CD4-positive, CD25-positive, alpha-beta regulatory T cell (primary cell): ENCODE data around the gene ACSL3. TPM values are rescaled to one million over a fixed set of nuclear protein-coding genes. Genes with fewer than 3 reads are reported as not detected.

Source experiments
- ATAC-seq, 2 donors: fragments of 150-1000 bp; cut with Tn5 transposase; one replicate each; pipeline ENCODE4 v1.10.0; 2021; ENCODE audit warnings: low read depth in 2 of 2, moderate number of reproducible peaks in 2 of 2, moderate library complexity in 1 of 2
- DNase-seq, 3 donors: peaks; one replicate each; pipeline versions ENCODE4 v3.0.0 to v3.0.0-alpha.2; 2012 to 2022; ENCODE audit warnings: mixed read lengths in 1 of 3
- H3K27ac ChIP-seq: one replicate; pipeline ENCODE4 v1.7.0; 2013; ENCODE audit warnings: mild to moderate bottlenecking, low read length; ENCODE audit not compliant: insufficient read depth, poor library complexity, severe bottlenecking
- H3K27me3 ChIP-seq: one replicate; pipeline ENCODE4 v1.7.0; 2013; ENCODE audit warnings: low read length; ENCODE audit not compliant: control insufficient read depth, insufficient read depth
- H3K36me3 ChIP-seq: one replicate; pipeline ENCODE4 v1.7.0; 2013; ENCODE audit warnings: mild to moderate bottlenecking, low read length, moderate library complexity; ENCODE audit not compliant: control insufficient read depth, insufficient read depth
- H3K4me1 ChIP-seq: 2 replicates; pipeline ENCODE4 v1.7.0; 2013; ENCODE audit warnings: mild to moderate bottlenecking, low read length; ENCODE audit not compliant: insufficient read depth, control insufficient read depth, poor library complexity, severe bottlenecking
- H3K4me3 ChIP-seq: one replicate; pipeline ENCODE4 v1.7.0; 2013; ENCODE audit warnings: low read depth, mild to moderate bottlenecking, low read length, moderate library complexity
- H3K9me3 ChIP-seq, 2 experiments: 1 replicate in 1 of 2; 2 replicates in 1 of 2; pipeline ENCODE4 v1.7.0; 2013; ENCODE audit warnings: low read length in 2 of 2, mild to moderate bottlenecking in 1 of 2, moderate library complexity in 1 of 2; ENCODE audit not compliant: control insufficient read depth in 2 of 2
- H3K27ac Mint-ChIP-seq, 3 donors: one replicate each; pipeline ENCODE4 v1.8.0; 2020 to 2022; ENCODE audit warnings: mild to moderate bottlenecking in 3 of 3, mixed read lengths in 3 of 3, moderate library complexity in 2 of 3
- H3K27me3 Mint-ChIP-seq: one replicate; pipeline ENCODE4 v1.8.0; 2022; ENCODE audit warnings: mild to moderate bottlenecking, mixed read lengths
- H3K36me3 Mint-ChIP-seq: one replicate; pipeline ENCODE4 v1.8.0; 2020; ENCODE audit warnings: mixed read lengths
- H3K4me1 Mint-ChIP-seq, 4 donors: one replicate each; pipeline ENCODE4 v1.8.0; 2020 to 2022; ENCODE audit warnings: mixed read lengths in 4 of 4, mild to moderate bottlenecking in 1 of 4
- H3K4me3 Mint-ChIP-seq, 4 donors: one replicate each; pipeline ENCODE4 v1.8.0; 2020 to 2022; ENCODE audit warnings: mild to moderate bottlenecking in 4 of 4, mixed read lengths in 4 of 4, moderate library complexity in 3 of 4
- H3K9me3 Mint-ChIP-seq, 7 donors: one replicate each; pipeline ENCODE4 v1.8.0; 2020 to 2022; ENCODE audit warnings: mixed read lengths in 7 of 7, mild to moderate bottlenecking in 3 of 7, moderate library complexity in 2 of 7
- polyA plus RNA-seq, 4 donors: library from polyadenylated mRNA; unstranded; fragments of 300-500 nt; fragmentation: Illumina TruSeq; gene quantifications; one replicate each; pipeline ENCODE4 v1.2.3, GENCODE V29; 2021
- total RNA-seq: library from RNA; stranded (reverse); gene quantifications from one replicate; pipeline ENCODE4 v1.2.3, GENCODE V29; 2022

Gene ACSL3
- total and polyA plus RNA-seq, 5 donors from 2014 or later: 20.1 to 60.0 (median 30.3) TPM

DNA sequence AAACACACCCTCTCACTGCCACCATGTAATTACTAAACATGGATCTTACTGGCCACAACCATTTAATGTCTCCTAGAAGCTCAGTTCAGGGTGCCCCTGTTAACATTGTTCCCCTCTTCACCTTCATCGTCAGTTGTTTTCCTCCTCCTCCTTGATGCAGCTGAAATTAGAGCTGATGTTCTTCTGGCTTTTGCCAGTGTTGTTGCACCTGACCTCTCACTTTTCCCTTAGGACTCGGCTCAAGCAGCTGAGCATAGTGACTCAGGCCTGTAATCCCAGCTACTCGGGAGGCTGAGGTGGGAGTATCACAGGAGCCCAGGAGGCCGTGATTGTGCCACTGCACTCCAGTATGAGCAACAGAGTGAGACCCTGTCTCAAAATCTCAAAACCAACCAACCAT is 70.8 kb downstream of the ACSL3 start:
- Mint-ChIP-seq H3K4me3 (no peak overlapping the region), H3K4me1 (peaks cover 0 to 5% (median 1%) of the 10 kb centered on the region in 4 donors), H3K27ac (peak overlapping the region in 2 of 3 donors; percentile 53 to 93), H3K36me3 (peaks cover 52% of the 10 kb centered on the region), H3K9me3 (peaks cover 0 to 6% (median 0%) of the 10 kb centered on the region in 7 donors), H3K27me3 (no peaks in the 10 kb centered on the region)
- Histone ChIP-seq H3K36me3 (peaks cover 55% of the 10 kb centered on the region), H3K4me1 (no peaks in the 10 kb centered on the region), H3K27ac (no peak overlapping the region), H3K4me3 (no peak overlapping the region), H3K27me3 (no peaks in the 10 kb centered on the region), H3K9me3 (no peaks in the 10 kb centered on the region)
- no peak for ATAC-seq
- no peak for DNase-seq

DNA sequence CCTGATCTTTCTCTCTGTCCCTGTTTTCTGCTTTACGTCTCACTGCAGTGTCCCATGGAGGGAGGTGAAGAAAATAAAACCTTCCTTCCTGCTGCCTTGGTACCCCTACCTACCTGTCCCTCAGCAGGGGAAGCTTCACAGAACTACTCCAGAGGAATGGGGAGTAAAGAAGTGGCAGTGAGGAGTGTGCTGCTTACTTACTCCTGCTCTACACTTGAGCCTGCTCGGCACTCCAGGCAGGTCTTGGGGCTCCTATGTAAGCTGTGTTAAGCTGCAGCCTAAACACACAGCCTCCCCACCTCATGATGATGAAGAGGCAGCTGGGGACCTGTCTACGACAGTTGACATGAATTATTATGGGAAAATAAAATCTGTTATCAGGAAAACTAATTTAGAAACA is 72.6 kb downstream of the ACSL3 start:
- no peaks in the 10 kb centered on the region for H3K27me3 Mint-ChIP-seq
- H3K4me1 ChIP-seq: no peaks in the 10 kb centered on the region
- peaks cover 0 to 2% (median 0%) of the 10 kb centered on the region in 4 donors for H3K4me1 Mint-ChIP-seq
- H3K27me3 ChIP-seq: no peaks in the 10 kb centered on the region
- DNase-seq (no peak), ATAC-seq (no peak)
- H3K36me3 ChIP-seq: peaks cover 54% of the 10 kb centered on the region
- H3K4me3 Mint-ChIP-seq: no peak overlapping the region
- peaks cover 5% of the 10 kb centered on the region in 2 experiments for H3K9me3 ChIP-seq
- H3K27ac ChIP-seq: no peak overlapping the region
- peaks cover 57% of the 10 kb centered on the region for H3K36me3 Mint-ChIP-seq
- H3K4me3 ChIP-seq: no peak overlapping the region
- H3K9me3 Mint-ChIP-seq: peaks cover 0 to 14% (median 0%) of the 10 kb centered on the region in 7 donors
- no peak overlapping the region for H3K27ac Mint-ChIP-seq

DNA sequence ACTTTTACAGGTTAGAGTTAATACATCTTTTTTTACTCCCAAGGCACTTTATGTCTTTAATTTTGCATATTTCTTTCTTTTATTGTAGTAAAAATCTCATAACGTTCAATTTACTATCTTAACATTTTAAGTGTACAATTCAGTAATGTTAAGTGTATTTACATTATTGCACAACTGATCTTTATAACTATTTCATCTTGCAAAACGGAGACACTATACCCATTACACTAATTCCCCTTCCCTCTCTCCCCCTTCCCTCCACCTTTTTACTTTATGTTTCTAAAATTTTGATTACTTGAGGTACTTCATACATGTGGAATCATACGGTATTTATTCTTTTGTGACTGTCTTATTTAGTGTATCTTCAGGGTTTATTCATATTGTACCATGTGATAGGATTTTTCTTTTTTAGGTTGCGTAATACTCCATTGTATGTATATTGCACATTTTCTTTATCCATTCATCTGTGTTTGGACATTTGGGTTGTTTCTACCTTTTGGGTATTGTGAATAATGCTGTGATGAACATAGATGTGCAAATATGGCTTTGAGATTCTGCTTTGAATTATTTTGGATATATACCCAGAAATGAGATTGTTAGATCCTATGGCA is 75.0 kb downstream of the ACSL3 start:
- Histone ChIP-seq H3K27me3 (no peaks in the 10 kb centered on the region), H3K27ac (no peak overlapping the region), H3K4me1 (no peaks in the 10 kb centered on the region), H3K36me3 (peaks cover 60% of the 10 kb centered on the region), H3K4me3 (no peak overlapping the region), H3K9me3 (peaks cover 7 to 8% of the 10 kb centered on the region in 2 experiments)
- Mint-ChIP-seq H3K4me3 (no peak overlapping the region), H3K4me1 (peaks cover 0 to 4% (median 0%) of the 10 kb centered on the region in 4 donors), H3K27ac (peak overlapping the region in 1 of 3 donors; percentile 38), H3K27me3 (no peaks in the 10 kb centered on the region), H3K9me3 (peaks cover 0 to 18% (median 4%) of the 10 kb centered on the region in 7 donors), H3K36me3 (peaks cover 56% of the 10 kb centered on the region)
- ATAC-seq (no peak), DNase-seq (no peak)

DNA sequence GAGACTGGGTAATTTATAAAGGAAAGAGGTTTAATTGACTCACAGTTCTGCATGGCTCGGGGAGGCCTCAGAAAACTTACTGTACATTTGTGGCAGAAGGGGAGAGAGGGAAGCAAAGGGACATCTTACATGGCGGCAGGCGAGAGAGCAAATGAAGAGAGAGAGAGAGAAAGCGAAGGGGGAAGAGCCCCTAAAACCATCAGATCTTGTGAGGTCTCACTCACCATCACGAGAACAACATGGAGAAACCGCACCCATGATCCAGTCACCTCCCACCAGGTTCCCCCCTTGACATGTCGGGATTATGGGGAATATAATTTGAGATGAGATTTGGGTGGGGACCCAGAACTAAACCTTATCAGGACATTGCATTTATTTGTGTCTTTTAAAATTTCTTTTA is 75.9 kb downstream of the ACSL3 start:
- no peaks in the 10 kb centered on the region for H3K27me3 ChIP-seq
- no peak overlapping the region for H3K4me3 ChIP-seq
- Mint-ChIP-seq H3K4me3 (no peak overlapping the region), H3K36me3 (peaks cover 54% of the 10 kb centered on the region), H3K9me3 (peaks cover 0 to 18% (median 4%) of the 10 kb centered on the region in 7 donors), H3K4me1 (peaks cover 0 to 1% (median 0%) of the 10 kb centered on the region in 4 donors), H3K27me3 (no peaks in the 10 kb centered on the region), H3K27ac (no peak overlapping the region)
- H3K36me3 ChIP-seq: peaks cover 55% of the 10 kb centered on the region
- H3K9me3 ChIP-seq: peaks cover 7 to 8% of the 10 kb centered on the region in 2 experiments
- no peak for DNase-seq
- ATAC-seq: no peak
- H3K4me1 ChIP-seq: no peaks in the 10 kb centered on the region
- H3K27ac ChIP-seq: no peak overlapping the region

DNA sequence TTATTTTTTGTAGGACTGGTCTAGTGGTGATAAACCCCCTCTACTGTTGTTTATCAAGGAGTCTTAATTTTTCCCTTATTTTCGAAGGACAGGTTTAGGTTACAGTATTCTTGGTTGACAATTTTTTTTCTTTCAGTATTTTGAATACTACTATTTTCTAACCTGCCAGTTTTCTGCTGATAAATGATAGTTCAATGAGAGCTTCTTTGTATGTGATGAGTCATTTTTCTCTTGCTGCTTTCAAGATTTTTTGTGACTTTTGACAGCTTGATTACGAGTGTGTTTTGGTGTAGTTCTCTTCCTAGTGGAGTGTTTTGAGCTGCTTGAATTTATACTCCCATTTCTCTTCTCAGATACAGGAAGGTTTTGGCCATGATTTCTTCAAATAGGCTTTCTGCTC is 77.5 kb downstream of the ACSL3 start:
- Histone ChIP-seq H3K9me3 (peaks cover 7 to 8% of the 10 kb centered on the region in 2 experiments), H3K27me3 (no peaks in the 10 kb centered on the region), H3K27ac (no peak overlapping the region), H3K4me1 (no peaks in the 10 kb centered on the region), H3K36me3 (peaks cover 45% of the 10 kb centered on the region), H3K4me3 (no peak overlapping the region)
- no peak overlapping the region for H3K4me3 Mint-ChIP-seq
- peaks cover 0 to 18% (median 4%) of the 10 kb centered on the region in 7 donors for H3K9me3 Mint-ChIP-seq
- peaks cover 50% of the 10 kb centered on the region for H3K36me3 Mint-ChIP-seq
- no peak overlapping the region for H3K27ac Mint-ChIP-seq
- H3K4me1 Mint-ChIP-seq: peaks cover 0 to 1% (median 0%) of the 10 kb centered on the region in 4 donors
- ATAC-seq (no peak), DNase-seq (no peak)
- H3K27me3 Mint-ChIP-seq: no peaks in the 10 kb centered on the region

DNA sequence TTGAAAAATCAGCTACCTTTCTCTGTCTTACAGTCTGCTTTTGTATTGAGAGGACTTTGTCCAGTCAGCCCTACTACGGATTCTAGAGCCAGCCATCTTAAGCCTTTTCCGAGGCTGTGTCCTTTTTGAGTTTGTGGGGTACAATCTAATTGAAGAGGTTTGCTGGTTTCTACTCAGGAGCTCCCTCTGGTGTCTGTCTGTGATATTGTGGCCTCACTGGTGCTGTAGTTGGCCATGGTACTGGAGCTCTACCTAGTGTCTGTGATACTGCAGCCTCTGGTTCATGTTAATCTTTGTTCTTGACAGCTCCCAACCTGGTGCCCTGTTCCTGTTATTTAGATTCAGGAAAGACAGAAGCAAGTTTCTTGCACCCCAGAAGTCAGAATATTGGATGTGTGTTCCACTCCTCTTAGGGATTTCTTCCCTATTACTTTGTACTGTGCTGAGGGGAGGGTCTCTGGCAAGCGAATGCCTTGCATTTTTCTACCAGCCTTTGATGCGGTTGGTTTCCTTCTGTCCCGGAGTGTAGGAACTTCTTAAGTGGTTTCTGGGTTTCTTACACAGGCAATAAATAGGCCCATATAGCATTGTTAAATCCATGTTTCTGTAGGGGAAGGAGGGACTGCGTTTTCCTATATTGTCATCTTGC is 78.5 kb downstream of the ACSL3 start:
- H3K4me3 ChIP-seq: no peak overlapping the region
- no peak overlapping the region for H3K27ac Mint-ChIP-seq
- H3K27me3 ChIP-seq: no peaks in the 10 kb centered on the region
- peaks cover 0 to 1% (median 0%) of the 10 kb centered on the region in 4 donors for H3K4me1 Mint-ChIP-seq
- H3K36me3 ChIP-seq: peaks cover 37% of the 10 kb centered on the region
- peak; percentile 15 to 75 (median 48) for DNase-seq
- no peaks in the 10 kb centered on the region for H3K27me3 Mint-ChIP-seq
- H3K4me1 ChIP-seq: no peaks in the 10 kb centered on the region
- peaks cover 7 to 8% of the 10 kb centered on the region in 2 experiments for H3K9me3 ChIP-seq
- peaks cover 0 to 18% (median 4%) of the 10 kb centered on the region in 7 donors for H3K9me3 Mint-ChIP-seq
- no peak overlapping the region for H3K4me3 Mint-ChIP-seq
- no peak overlapping the region for H3K27ac ChIP-seq
- H3K36me3 Mint-ChIP-seq: peaks cover 44% of the 10 kb centered on the region
- ATAC-seq: peak; percentile 70 to 74

DNA sequence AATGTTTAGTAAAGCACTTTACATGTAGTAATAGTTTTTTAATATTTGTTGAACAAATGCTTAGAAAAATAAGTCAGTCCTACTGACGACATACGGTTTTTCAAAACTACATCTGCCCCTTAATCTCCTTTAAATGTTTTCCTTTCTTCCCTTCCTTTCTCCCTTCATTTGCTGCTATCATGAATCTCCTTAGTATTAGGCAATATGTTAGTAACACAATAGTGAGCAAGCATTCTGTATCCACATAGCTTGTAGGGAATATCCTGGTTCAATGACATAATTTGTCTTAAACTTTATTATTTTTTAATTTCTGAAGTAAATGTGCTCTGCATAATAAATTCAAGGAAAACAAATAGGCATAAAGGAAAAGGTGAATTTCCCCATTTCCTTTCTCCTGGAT is 79.1 kb downstream of the ACSL3 start:
- no peaks in the 10 kb centered on the region for H3K27me3 ChIP-seq
- DNase-seq (no peak), ATAC-seq (no peak)
- no peaks in the 10 kb centered on the region for H3K4me1 ChIP-seq
- peaks cover 0 to 1% (median 0%) of the 10 kb centered on the region in 4 donors for H3K4me1 Mint-ChIP-seq
- H3K27ac ChIP-seq: no peak overlapping the region
- peaks cover 30% of the 10 kb centered on the region for H3K36me3 ChIP-seq
- no peaks in the 10 kb centered on the region for H3K27me3 Mint-ChIP-seq
- H3K4me3 ChIP-seq: no peak overlapping the region
- no peak overlapping the region for H3K4me3 Mint-ChIP-seq
- peaks cover 0 to 18% (median 4%) of the 10 kb centered on the region in 7 donors for H3K9me3 Mint-ChIP-seq
- H3K27ac Mint-ChIP-seq: no peak overlapping the region
- peaks cover 38% of the 10 kb centered on the region for H3K36me3 Mint-ChIP-seq
- H3K9me3 ChIP-seq: peaks cover 7 to 8% of the 10 kb centered on the region in 2 experiments
